HPDE6-E6E7 (cell line): ENCODE measurements around the gene MCRS1.

Experiments
- DNase-seq: peaks from one replicate; pipeline ENCODE4 v3.0.0; 2011; ENCODE audit warnings: missing footprints; ENCODE audit errors: extremely low spot score

MCRS1 gene

DNA sequence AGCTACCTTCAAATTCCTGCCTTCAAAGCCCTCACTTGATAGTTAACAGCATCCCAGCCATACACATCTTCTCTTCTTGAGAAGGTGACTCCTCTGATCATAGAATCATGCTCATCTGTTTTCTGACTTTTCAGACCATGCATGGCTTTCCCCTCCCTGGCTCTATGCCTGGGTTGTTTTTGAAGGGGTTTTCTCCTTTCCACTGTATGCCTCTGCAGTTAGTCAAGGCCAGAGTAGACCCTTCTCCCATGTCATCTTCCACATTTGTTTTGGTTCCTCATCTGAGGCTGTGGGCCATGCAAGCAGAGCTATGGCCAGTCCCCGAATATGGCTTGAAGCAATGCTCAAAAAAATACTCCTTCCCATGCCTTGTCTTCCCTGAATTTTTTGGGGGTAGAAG, 14.3 kb upstream of the MCRS1 start:
- DNase-seq: no peak

DNA sequence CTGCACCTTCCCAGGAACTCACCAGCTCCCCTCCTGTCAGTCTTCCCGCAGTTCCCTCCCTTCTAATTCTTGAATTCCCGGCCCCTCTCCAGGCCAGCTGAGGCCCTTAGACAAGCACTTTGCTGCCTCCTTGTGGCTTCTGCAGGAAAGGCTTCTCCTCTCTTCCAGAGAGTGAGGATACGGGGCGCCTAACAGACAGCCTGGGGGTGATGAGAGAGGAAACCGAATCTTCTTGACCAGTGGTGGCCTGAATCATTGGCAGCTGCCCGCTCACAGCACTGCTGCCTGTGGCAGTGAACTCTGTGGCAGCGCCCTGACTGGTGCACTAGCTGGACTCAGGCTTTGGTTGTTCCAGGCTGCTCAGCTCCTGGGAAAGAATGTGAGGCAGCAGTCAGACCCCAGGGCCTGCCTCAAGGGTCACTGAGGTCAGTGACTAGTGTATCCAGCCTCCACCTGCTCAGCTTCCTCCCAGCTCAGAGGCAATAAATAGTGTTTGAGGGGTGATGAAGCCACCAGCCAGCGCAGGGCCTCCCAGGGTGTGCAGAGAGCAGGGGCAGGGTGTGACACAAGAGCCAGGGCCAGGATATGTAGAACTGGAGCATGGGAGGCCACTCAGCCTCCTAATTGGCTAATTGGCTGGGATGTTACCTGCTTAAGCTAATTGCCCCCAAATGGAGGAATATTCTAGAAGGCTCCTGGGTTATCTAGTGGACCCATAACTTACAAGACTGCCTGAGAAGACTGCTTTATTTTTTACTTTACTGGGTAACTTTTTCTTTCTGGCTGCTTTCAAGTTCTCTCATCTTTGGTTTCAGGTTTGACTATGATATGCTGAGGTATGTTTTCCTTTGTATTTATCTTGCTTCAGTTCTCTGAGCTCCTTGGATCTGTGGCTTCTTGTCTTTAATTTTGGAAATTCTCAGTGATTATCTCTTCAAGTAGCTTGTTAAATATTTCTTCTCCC, 12.9 kb upstream of the MCRS1 start:
- peak; percentile 67 for DNase-seq

DNA sequence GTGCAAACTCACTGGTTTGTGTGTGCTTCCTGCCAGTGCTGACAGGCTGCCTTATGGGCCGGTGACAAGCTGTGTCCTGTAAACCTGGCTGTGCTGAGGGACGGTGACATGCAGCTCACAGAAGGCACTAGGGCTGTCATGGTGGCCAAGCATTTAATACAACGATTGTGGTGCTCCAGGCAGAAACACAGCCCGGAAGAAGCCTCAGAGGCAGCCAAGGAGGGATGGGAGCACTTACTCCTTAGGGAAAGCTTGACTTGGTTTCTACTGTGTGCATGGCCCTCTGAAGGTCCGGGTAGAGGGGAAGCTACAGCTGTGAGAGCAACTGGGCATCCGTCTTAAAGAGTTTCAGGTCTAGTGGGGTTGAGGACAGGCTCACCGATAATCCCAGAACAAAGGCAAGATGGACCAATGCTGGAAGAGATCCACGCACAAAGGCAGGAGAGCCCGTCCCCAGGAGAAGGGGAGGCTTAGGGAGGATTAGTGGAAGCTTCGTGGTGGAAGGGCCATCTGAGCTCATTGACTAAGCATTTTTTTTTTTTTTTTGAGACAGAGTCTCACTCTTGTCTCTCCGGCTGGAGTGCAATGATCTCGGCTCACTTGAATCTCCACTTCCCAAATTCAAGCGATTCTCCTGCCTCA, 10.7 kb upstream of the MCRS1 start:
- no peak for DNase-seq

DNA sequence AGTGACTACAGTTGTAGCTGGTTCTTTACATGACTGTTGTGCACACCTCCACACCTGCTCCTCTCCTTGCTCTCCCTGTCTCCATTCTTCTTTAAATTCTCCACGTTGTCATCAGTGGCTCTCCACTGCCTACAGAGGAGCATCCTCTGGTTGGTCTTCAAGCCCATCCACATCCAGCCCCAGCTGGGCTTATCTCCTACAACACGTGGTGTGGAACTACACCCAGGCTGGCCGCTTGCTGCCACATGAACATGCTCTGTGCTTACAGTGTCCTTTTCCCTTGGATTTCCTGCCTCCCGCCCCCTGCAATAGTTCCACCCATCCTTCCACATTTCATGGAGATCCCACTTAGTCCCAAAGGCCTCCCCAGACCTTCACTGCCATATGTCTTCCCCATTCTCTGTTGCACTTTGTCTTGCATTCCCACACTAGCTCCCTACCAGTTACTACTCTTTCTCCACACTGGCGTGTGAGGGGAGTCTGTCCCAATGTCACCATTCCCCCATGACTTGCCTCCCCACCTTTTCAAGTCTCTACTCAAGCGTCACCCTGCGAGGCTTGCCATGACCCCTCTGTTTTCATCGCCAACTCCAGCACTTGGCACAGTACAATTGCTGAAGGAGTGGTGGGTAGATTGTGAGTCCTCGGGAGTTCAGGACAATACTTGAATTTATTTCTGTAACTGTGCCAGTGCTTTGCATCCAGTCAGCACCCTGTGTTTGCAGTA, 9.8 kb upstream of the MCRS1 start:
- no peak for DNase-seq

DNA sequence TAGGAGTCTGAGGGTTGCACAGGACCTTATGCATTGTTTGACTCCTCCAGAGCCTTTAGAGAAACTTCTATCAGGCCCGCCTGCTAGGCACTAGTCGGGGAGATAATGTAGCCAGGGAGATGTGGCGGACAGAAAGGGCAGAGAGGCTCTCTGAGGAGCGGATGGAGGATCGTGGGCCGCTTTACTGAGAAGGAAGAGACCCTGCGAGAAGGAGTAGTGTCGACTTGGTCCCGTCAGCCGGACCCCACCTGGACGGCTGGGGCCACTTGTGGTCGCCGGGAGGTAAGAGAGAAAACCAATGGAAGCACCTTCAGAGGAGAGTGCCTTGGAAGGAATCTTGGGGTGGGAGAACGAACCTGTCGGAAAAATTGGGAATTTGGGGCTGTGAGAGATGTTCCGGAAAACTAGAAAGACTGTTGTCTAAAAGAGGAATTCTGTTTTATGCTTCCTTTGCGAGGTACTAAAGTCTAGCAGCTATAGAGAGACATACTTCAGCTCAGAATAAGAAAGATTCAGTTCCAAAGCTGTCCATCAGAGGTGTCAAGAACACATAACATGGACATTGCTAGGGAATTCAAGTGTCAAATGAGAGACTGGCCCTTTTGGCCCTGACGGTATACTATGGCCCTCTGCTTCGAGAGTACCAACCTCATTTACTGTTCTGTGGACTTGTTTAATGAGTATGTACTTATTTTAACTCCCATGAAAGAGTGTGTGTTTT, 660 bp upstream of the MCRS1 start:
- no peak for DNase-seq

DNA sequence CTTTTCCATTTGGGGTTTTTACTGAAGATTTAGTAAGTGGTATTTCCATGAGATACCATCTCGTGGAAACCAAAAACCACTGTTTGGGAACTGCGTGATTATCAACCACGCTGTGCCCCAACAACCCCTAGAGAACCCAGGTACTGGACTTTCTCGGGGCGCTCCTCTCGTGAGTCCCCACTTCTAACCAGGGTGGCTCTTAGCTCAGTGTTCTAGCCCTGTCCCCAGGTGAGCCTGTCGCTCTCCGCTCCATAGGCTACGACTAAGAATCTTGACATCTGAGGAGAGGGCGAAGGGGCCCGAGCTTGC, 686 bp downstream of the MCRS1 start:
- no peak for DNase-seq

DNA sequence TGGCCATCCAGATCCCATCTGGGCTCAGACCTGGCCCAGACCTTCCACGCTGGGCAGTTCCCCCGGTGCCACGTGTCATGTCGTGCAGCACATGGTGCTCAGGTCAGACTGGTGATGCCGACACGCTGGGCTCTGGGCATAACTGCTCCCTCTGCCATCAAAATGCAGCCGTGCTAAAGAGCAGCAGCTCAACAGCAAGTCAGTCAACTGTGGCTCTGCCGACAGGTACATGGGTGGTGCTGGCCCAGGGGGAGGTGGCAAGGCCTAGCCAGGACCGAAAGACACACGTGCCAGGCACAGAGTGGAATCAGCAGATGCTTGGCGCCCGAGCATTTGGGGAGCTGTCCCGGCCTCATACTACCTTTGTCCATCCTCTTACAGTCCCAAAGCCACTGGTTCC, 1.6 kb downstream of the MCRS1 start:
- DNase-seq: no peak

DNA sequence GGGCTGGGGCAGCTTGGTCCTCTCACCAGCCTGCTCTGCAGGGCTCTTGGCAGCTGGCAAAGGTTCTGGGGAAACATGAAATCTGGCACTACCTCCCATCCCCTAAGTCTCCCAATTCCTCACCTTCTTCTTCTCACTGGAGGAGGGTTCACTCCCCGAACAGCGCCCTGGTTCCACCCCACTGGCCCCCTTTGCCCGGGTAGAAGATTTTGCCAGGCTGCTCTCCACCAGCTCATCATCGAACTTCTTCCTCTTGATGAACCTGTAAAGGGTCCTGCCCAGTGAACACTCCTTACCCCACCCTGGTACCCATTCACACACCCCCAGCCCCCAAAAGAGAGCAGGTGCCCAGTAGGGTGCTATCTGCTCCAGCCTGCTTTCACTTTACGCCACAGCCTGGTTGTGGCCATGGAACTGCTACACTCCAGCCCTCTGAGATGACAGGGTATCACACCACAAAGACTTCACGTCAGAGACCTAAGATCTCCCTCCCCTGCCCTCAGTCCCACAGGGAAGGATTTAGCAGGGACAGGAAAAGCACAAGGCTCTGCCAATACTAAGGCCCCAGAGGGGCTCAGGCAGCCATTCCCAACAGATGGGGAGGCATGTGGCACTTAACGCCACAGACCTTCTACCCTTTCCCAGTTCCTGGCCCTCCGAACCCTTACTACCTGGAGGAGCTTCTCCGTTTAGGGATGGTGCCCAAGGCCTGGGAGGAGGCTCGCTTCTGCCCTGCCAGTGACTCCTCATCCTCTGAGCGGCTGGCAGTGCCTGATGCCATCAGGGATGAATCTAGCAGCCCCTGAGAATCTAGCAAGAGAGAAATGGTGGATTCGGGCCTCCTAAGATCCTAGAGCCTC, 2.3 kb downstream of the MCRS1 start:
- DNase-seq: no peak

DNA sequence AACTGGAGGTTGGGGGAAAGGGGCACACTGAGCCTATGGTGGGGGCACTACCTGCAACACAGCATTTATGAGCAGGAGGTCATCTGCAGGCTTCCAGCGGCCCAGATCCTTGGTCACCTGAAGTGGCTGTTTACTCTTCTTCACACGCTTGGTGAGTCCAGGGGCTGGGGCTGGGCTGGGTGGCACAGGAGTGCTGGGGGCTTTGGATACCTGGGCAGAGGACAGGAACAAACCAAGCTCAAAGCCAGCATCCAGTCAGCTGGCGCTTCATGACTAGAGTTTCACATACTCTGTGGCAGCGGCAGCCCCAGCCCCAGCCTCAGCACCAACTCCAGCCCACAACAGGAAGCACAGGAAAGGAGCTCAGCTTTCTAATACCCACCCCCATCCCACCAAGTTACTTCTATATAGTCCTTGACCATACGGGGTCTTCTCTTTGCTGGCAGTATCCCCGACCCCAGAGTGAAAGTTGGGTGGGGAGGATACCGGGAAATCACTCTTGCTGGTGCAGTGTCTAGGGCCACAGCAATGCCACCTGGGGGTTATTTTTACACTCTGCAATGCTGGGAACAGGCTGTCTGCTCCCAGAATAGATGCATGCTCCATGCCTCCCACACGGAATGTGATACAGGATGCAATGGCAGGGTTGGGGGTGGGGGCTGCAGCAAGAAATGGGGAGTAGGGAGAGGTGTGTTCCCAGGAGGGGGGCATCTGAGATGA, 3.1 kb downstream of the MCRS1 start:
- no peak for DNase-seq

DNA sequence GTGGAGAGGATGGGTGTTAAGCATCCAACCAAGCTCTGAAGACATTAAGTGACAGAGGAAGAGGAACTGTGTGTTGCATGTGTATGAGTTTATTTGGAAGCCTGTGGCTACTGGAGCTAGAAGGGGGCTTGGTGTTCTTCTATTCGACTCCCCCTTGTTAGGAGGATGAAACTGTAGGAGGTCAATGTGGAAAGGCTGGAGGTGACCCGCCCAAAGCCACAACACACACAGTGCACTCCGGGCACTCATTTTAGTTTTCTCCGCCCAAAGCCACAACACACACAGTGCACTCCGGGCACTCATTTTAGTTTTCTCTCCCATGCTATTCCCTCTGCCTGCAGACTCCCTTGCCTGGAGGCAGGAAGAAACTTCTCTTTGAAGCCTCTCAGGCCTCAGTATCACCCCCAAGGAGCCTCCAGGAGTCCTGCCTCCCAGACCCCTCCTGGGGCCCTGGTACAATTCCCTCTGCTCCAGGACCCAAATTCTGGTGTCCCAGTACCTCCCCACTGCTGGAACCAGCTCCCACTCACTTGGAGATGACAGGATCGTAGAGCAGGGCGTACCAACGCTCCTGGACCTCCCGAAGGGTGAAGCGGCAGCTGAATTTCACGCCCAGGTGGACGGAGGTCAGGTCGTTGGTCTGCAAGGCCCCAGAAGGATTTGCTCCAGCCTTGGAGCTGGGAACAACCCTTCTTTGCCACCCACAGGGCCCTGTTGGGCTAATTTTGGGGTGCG, 3.8 kb downstream of the MCRS1 start:
- DNase-seq: no peak

DNA sequence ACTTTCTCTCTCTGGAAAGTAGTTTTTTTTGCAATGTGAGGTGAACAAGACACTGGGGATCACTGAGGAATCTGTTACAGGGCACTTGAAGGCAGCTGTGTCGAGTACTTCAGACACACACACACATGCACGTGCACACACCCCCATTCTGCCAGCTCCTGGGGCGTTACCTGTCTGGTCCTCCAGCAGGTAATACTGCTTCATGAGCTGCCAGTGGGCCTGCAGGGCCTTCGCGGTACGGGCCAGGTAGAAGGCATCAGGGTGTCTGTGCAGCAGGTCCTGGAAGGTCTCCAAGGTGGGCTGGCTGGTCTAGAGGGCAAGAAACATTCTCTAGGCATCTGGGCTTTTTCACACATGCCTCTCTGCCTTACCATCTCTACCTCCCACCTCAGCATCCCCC, 5.1 kb downstream of the MCRS1 start:
- no peak for DNase-seq

DNA sequence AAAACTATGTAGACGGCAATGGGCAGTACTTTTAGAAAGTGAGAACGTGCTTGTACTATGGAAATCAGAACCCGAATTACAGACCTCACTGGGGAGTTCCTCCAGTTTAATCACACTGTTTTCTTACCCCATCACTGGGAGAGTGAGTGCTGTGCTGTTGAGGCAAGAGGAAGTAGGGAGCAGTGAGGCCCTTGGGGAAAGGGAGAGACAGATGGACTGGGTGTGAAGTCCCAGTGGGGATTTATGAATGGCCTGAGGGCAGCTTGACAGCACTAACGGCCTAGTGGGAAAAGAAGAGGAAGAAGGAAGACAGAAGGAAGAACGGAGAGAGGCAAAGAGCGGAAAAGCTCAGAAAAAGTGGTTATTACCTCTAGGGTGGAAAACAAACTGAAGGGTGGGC, 5.7 kb downstream of the MCRS1 start:
- DNase-seq: no peak

DNA sequence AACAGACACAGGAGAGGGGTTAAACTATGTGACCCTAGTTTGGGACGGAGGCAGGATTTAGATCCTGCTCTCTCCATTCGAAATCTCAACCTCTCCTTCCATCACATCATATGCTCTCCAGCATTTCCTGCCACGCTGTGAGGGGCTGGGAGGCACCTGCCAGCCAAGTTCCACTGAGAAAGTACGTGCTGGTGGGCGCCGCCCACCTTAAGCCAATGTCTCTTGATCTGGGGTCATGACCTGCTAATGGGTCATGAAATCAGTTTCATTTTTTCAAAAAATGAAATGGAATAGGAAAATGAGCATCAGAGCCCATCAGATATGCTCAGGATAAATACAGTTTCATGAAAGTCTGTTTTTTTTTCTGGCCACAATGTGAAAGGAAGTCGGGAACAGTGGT, 7.2 kb downstream of the MCRS1 start:
- DNase-seq: no peak

DNA sequence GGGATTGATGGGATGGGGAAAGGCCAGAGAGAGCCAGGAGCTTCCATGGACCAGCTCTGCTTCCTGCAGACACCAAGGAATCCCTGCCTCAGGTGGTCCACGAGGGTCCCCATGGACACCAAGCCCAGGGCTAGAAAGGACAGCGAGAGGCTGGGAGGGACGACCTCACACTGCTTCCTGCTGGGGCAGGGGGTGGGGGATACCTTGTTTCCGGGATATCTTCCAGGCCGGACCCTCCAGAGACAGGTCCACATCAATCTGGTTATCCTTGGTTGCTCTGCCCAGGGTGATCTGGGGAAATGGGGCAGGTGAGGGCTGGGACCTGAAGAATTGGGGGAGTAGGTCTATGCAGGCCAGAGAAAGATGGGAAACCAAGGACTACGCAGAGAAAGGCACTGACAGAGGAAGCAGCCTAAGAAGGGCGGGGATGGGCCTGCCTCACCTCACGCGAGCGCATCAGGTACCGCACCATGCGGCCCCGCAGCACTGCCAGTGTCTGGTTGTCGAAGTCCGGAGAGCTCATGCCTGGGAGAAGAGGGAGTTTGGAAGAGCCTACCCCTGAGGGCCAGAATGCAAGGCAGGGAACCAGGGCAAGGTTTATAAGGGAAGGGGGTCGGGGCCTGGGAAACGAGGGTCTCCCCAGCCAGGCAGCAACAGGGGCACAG, 8.8 kb downstream of the MCRS1 start:
- no peak for DNase-seq

DNA sequence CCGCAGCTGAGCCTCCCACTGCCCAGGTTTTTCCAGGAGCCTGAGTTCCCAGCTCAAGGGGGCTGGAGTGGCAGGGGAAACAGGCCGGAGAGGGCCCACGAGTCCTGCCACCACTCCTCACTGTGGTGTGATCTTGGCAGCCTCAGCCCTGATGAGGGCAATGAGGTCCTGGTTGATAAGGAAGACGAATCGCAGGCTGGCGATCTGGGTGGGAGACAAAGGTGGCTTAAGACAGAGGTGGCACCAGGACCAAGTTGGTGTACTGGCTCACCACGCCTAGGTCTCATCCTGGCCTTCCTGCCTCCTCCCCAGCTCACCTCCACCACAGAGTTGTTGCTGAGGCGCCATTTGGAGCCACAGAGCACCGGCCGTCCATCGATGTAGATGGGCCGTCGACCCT, 9.4 kb downstream of the MCRS1 start:
- no peak for DNase-seq

DNA sequence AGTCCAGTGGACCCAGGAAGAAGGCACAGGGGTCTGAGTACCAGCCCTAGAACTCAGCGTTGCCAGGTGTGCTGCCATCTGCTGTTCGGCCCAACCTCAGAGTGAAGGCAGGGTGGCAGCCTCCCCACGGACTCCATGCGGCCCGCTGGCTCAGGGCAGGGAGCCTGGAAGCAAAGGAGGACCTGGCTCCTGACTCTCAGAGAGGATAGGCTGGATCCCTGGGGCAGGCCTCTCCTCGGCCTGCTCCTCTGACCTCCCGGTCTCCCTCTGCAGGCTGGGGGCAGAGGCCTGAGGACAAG, 10.1 kb downstream of the MCRS1 start:
- DNase-seq: no peak

DNA sequence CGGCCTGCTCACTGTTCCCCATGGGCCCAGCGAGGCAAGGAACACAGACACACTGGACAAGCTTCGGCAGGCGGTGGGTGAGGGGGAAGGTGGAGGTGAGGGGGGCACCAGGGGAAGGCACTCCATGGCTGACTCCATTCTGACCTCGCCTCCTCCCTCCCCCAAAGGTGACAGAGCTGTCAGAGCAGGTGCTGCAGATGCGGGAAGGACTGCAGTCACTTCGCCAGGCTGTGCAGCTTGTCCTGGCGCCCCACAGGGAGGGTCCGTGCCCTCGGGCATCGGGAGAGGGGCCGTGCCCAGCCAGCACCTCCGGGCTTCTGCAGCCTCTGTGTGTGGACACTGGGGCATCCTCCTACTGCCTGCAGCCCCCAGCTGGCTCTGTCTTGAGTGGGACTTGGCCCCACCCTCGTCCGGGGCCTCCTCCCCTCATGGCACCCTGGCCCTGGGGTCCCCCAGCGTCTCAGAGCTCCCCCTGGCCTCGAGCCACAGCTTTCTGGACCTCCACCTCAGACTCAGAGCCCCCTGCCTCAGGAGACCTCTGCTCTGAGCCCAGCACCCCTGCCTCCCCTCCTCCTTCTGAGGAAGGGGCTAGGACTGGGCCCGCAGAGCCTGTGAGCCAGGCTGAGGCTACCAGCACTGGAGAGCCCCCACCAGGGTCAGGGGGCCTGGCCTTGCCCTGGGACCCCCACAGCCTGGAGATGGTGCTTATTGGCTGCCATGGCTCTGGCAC, 10.6 kb downstream of the MCRS1 start:
- no peak for DNase-seq

DNA sequence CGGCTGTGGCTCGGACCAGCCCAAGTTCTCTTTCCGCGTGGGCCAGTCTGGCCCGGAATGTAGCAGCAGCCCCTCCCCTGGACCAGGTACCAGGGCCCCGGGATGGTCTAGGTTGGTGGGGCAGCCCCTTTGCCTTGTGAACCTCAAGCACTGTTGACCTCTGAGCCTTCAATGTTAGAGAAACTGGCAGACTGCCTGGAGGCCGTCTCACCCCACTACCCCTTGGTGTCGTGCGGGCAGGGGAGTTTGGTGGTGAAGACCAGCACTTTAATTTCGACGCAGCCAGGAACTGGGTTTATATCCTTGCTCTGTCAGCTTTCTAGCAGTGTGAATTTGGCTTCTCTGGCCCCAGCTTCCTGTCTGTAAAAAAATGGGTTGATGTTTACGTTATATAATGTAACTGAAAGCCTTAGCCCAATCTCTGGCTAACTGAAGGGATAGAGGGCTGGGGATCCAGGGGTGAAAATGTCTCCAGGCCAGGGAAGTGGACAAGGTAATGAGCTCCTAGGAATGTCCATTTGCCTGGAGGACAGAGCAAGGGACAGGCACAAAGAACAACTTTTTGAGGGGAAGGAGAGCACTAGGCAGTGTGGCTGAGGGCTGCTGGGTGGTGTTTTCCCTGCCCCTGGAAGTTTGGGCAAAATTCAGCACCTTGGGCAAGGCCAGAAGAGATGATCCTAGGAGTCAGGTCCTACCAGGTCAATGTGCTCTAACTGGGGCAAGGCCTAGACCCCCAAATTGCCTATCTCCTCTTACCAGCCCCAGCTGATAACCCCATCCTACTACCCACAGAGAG, 11.4 kb downstream of the MCRS1 start:
- DNase-seq: no peak
